ENCODE results near the gene DSTN.

DNA sequence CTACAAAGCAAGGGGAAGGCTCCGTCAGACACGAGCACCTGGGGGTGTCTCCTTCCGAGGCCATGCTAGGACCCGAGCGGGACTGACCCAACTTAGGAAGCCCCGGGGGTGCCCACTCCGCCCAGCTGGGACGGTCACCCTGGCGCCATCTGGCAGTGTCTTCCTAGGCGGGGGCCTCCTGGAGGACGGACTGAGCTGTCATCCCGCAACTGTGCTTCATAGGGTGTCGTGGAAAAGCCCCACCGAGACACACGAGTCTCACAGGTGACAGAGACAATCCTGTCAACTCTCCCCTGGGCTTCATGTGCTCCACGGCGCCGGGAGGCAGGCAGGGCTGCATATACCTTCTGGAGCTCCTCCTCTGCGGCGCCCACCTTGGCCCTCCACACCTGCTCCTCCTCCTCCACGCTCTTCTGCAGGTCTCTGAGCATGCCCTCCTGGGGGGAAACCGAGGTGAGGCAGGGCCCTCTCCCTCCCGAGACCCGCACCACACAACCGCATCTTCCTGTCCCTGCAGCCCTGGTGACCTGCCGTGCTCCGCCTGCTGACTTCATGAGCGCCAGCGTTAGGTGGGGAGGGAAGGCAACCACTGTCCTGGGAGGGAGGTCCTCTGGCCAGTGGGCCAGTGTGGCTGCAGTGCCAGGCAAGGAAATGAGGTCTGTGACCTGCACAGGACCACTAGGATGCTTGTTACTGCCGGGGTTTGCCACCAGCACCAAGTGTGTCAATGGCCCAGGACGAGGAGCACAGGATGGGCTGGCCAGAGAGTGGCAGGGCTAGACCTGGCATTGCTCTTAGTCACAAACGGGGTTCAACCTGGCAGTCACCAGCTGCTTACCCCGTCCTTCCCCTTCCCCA is 50.7 kb downstream of the DSTN start:
- TF ChIP-seq, protein P1, sequence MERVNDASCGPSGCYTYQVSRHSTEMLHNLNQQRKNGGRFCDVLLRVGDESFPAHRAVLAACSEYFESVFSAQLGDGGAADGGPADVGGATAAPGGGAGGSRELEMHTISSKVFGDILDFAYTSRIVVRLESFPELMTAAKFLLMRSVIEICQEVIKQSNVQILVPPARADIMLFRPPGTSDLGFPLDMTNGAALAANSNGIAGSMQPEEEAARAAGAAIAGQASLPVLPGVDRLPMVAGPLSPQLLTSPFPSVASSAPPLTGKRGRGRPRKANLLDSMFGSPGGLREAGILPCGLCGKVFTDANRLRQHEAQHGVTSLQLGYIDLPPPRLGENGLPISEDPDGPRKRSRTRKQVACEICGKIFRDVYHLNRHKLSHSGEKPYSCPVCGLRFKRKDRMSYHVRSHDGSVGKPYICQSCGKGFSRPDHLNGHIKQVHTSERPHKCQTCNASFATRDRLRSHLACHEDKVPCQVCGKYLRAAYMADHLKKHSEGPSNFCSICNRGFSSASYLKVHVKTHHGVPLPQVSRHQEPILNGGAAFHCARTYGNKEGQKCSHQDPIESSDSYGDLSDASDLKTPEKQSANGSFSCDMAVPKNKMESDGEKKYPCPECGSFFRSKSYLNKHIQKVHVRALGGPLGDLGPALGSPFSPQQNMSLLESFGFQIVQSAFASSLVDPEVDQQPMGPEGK (CRISPR knock-in tag; IDR thresholded peaks at IDR 0.05; ENCODE audit: borderline replicate concordance) = no peak
- TF ChIP-seq ARNTL (CRISPR knock-in tag; IDR thresholded peaks at IDR 0.05; ENCODE audit: borderline replicate concordance, low read depth) = no peak
- no peak for TF ChIP-seq BACH2 (CRISPR knock-in tag; IDR thresholded peaks at IDR 0.05; ENCODE audit: borderline replicate concordance)
- no peak for TF ChIP-seq ZNF70 (CRISPR knock-in tag; IDR thresholded peaks at IDR 0.05)
- TF ChIP-seq ZC3H10 (CRISPR knock-in tag; IDR thresholded peaks at IDR 0.05) = no peak
- TF ChIP-seq ZFP3 (CRISPR knock-in tag; IDR thresholded peaks at IDR 0.05) = no peak
- no peak for TF ChIP-seq RARB (CRISPR knock-in tag; IDR thresholded peaks at IDR 0.05)
- no peak for TF ChIP-seq OSR1 (CRISPR knock-in tag; IDR thresholded peaks at IDR 0.05)
- no peak for TF ChIP-seq TCF4 (CRISPR knock-in tag; IDR thresholded peaks at IDR 0.05; ENCODE audit: borderline replicate concordance)
